ENCODE data around the gene ZFYVE28. TPM values are rescaled to one million over a fixed set of nuclear protein-coding genes. Genes with fewer than 3 reads are reported as not detected.

The ZFYVE28 gene
- total and polyA plus RNA-seq, 10 of the 15 experiments (the other 5 are each of a cell fraction or from before 2014, with no cell fraction given): 0.06 to 1.9 (median 0.22) TPM; not detected in 1

DNA sequence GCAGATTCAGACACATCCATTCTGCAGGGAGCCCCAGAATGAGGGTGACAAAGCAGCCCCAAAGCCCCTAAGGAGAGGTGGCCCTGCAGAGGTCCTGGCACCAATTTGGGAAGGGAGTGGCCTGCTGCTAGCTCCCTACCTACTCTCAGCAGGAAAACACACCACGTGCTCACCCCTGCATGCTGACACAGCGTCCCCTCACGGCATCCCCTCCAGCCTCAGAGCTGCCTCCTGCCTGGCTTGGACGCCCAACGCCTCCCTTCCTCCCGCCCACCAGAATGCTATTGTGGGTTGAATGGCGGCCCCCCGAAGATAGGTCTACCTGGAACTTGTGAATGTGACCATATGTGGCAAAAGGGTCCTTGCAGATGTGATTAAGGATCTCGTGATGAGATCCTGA, 28.8 kb downstream of the ZFYVE28 start:
- no peak overlapping the region for H2AFZ ChIP-seq (ENCODE audit: control insufficient read depth, low read depth, low read length)
- H3K36me3 ChIP-seq (ENCODE audit: control insufficient read depth in 2 of 2, insufficient read depth in 2 of 2, low read length in 1 of 2): no peaks in the 10 kb centered on the region
- FAIRE-seq (no peak), DNase-seq (ENCODE audit: low read depth, low spot score) (no peak), ATAC-seq (no peak)
- H3K9ac ChIP-seq (ENCODE audit: control insufficient read depth, insufficient read depth, low read length): no peak overlapping the region
- no peaks in the 10 kb centered on the region for H3K4me1 ChIP-seq (ENCODE audit: control insufficient read depth, insufficient read depth, low read length)
- no peaks in the 10 kb centered on the region for H3K27me3 ChIP-seq (replicated peaks in 1 of 2; ENCODE audit: control insufficient read depth in 2 of 2, insufficient read depth in 2 of 2, low read length in 1 of 2)
- 14% methylated on average over 9 of the region's 9 CpGs for WGBS (ENCODE audit: insufficient coverage, insufficient replicate concordance, low lambda C conversion rate, missing lambda C conversion rate)
- no peaks in the 10 kb centered on the region for H3K9me3 ChIP-seq (replicated peaks; ENCODE audit: control insufficient read depth, insufficient read depth, low read length)
- ChIA-PET CTCF (interaction anchor here (0.6 to 0.9 kb wide), 2 partner anchors 11 to 180 kb away, joined by 3 read pairs; no protein-coding TSS in a partner anchor), RAD21 (ENCODE audit: unreplicated experiment) (no interaction called here), SMC1A (ENCODE audit: uncharacterized antibody, unreplicated experiment) (no interaction called here), POLR2A (no interaction called here)
- no peak overlapping the region for H3K27ac ChIP-seq (ENCODE audit: control insufficient read depth, insufficient read depth)
- H3K79me2 ChIP-seq (ENCODE audit: control insufficient read depth, insufficient read depth, low read length): no peaks in the 10 kb centered on the region
- no peak overlapping the region for H3K4me3 ChIP-seq
- in situ Hi-C loops (cut with MboI) (no loop called here), intact Hi-C loops (cut with micrococcal nuclease; ENCODE audit: unreplicated experiment) (no loop called here)
- no peak overlapping the region for H3K4me2 ChIP-seq (ENCODE audit: control insufficient read depth, insufficient read depth)
- no peak for TF ChIP-seq MEF2A (IDR thresholded peaks at IDR 0.05; ENCODE audit: insufficient read depth, low read depth, low read length)
- no peak for TF ChIP-seq JUNB (IDR thresholded peaks at IDR 0.05)
- TF ChIP-seq, protein P1, sequence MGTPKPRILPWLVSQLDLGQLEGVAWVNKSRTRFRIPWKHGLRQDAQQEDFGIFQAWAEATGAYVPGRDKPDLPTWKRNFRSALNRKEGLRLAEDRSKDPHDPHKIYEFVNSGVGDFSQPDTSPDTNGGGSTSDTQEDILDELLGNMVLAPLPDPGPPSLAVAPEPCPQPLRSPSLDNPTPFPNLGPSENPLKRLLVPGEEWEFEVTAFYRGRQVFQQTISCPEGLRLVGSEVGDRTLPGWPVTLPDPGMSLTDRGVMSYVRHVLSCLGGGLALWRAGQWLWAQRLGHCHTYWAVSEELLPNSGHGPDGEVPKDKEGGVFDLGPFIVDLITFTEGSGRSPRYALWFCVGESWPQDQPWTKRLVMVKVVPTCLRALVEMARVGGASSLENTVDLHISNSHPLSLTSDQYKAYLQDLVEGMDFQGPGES (IDR thresholded peaks at IDR 0.05): no peak
- no peak for TF ChIP-seq SUPT20H (IDR thresholded peaks at IDR 0.05; ENCODE audit: borderline replicate concordance, control insufficient read depth, low read depth, low read length)
- no peak for TF ChIP-seq SPI1 (IDR thresholded peaks at IDR 0.05; ENCODE audit: borderline replicate concordance, insufficient read depth, low read depth, low read length)
- no peak for TF ChIP-seq IKZF1 (conservative IDR thresholded peaks at IDR 0.05)
- TF ChIP-seq, protein P2, sequence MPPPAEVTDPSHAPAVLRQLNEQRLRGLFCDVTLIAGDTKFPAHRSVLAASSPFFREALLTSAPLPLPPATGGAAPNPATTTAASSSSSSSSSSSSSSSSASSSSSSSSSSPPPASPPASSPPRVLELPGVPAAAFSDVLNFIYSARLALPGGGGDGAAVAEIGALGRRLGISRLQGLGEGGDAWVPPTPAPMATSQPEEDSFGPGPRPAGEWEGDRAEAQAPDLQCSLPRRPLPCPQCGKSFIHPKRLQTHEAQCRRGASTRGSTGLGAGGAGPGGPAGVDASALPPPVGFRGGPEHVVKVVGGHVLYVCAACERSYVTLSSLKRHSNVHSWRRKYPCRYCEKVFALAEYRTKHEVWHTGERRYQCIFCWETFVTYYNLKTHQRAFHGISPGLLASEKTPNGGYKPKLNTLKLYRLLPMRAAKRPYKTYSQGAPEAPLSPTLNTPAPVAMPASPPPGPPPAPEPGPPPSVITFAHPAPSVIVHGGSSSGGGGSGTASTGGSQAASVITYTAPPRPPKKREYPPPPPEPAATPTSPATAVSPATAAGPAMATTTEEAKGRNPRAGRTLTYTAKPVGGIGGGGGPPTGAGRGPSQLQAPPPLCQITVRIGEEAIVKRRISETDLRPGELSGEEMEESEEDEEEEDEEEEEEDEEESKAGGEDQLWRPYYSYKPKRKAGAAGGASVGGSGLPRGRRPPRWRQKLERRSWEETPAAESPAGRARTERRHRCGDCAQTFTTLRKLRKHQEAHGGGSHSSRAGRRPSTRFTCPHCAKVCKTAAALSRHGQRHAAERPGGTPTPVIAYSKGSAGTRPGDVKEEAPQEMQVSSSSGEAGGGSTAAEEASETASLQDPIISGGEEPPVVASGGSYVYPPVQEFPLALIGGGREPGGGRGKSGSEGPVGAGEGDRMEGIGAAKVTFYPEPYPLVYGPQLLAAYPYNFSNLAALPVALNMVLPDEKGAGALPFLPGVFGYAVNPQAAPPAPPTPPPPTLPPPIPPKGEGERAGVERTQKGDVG (CRISPR knock-in tag; IDR thresholded peaks at IDR 0.05): no peak
- no peak for TF ChIP-seq ZSCAN29 (IDR thresholded peaks at IDR 0.05)
- H4K20me1 ChIP-seq (ENCODE audit: control insufficient read depth, insufficient read depth): no peaks in the 10 kb centered on the region
- no TSS peak for BruUV-seq (replicated peaks)

Data from GM12878 (cell line).